AG09319 (cell line): ENCODE data around the gene FOXK1.
"Not testable (repeated sequence)": the region's sequence is repeated elsewhere in the genome, so short reads cannot be mapped to it uniquely, and the experiment has no call there.

ENCODE experiments used
- DNase-seq: peaks from one replicate; pipeline ENCODE4 v3.0.0-alpha.2; 2010; ENCODE audit warnings: low read depth; ENCODE audit errors: extremely low read depth
- CTCF ChIP-seq: IDR thresholded peaks from 2 replicates; pipeline ENCODE4 v1.5.1; 2011; ENCODE audit warnings: low read depth, mild to moderate bottlenecking, inconsistent platforms, low read length, moderate library complexity

Gene FOXK1

GRCh38 chr7:4668510-4668847, 13.6 kb upstream of the FOXK1 start:
- DNase-seq: no peak

GRCh38 chr7:4670791-4671190, 11.3 kb upstream of the FOXK1 start:
- no peak for TF ChIP-seq CTCF
- no peak for DNase-seq

More at GRCh38 chr7:4668510-4668847, 13.6 kb upstream of the FOXK1 start:
- no peak for TF ChIP-seq CTCF

- DNase-seq: no peak
- no peak for TF ChIP-seq CTCF
Measured at GRCh38 chr7:4675771-4676367, 6.2 kb upstream of the FOXK1 start.

GRCh38 chr7:4677518-4677917, 4.6 kb upstream of the FOXK1 start:
- not testable (repeated sequence) for DNase-seq

- DNase-seq: no peak
- no peak for TF ChIP-seq CTCF
Measured at GRCh38 chr7:4681218-4681851, 760 bp upstream of the FOXK1 start.

GRCh38 chr7:4682621-4683042, 537 bp downstream of the FOXK1 start:
- DNase-seq: no peak
- no peak for TF ChIP-seq CTCF

- no peak for DNase-seq
Measured at GRCh38 chr7:4683043-4683883, 1.2 kb downstream of the FOXK1 start.

More at GRCh38 chr7:4683043-4683883, 1.2 kb downstream of the FOXK1 start:
- no peak for TF ChIP-seq CTCF
